Transverse colon (tissue), 4 donors: ENCODE data around the gene FGF1.

Experiments
- CTCF ChIP-seq, 5 experiments: fragments of 200-600 bp in 3 of 5; fragments of 450-650 bp in 2 of 5; sonication (generic) in 3 of 5; IDR thresholded peaks; 1 replicate in 2 of 5; 2 replicates in 3 of 5; pipeline ENCODE4 v1.5.1; 2016 to 2017; ENCODE audit warnings: antibody characterized with exemption in 5 of 5, inconsistent platforms in 3 of 5, mild to moderate bottlenecking in 2 of 5, moderate library complexity in 1 of 5
- POLR2A ChIP-seq: fragments of 450-650 bp; IDR thresholded peaks from one replicate; pipeline ENCODE4 v1.6.1; 2016; ENCODE audit warnings: antibody characterized with exemption, mild to moderate bottlenecking, moderate library complexity
- POLR2AphosphoS5 ChIP-seq, 3 donors: sonication (generic); formaldehyde crosslinking; IDR thresholded peaks; one replicate each; pipeline ENCODE4 v1.6.1; 2016; ENCODE audit warnings: antibody characterized with exemption in 3 of 3

GRCh38 chr5:142549834-142550233 is 136.1 kb downstream of the FGF1 start:
- TF ChIP-seq CTCF (IDR thresholded peaks at IDR 0.05) (no peak), POLR2AphosphoS5 (IDR thresholded peaks at IDR 0.05) (no peak), POLR2A (no peak)
